Stomach (tissue), 4 donors: ENCODE measurements around the gene TEX36.

Experiments used
- EP300 ChIP-seq: sonication (generic); formaldehyde crosslinking; IDR thresholded peaks from one replicate; pipeline ENCODE4 v1.6.1; 2017; ENCODE audit warnings: antibody characterized with exemption
- POLR2A ChIP-seq, 4 donors: fragments of 450-650 bp; IDR thresholded peaks; one replicate each; pipeline ENCODE4 v1.6.1; 2016; ENCODE audit warnings: antibody characterized with exemption in 4 of 4, control low read depth in 2 of 4, mild to moderate bottlenecking in 1 of 4, moderate library complexity in 1 of 4
- POLR2AphosphoS5 ChIP-seq, 3 donors: sonication (generic); formaldehyde crosslinking; IDR thresholded peaks; one replicate each; pipeline ENCODE4 v1.6.1; 2016; ENCODE audit warnings: antibody characterized with exemption in 3 of 3
- TF ChIP-seq, protein P1 (sequence below), 7 experiments: fragments of 450-650 bp in 4 of 7; fragments of 200-600 bp in 3 of 7; sonication (generic) in 3 of 7; IDR thresholded peaks; one replicate each; pipeline ENCODE4 v1.5.1; 2016 to 2019; ENCODE audit warnings: antibody characterized with exemption in 7 of 7, control low read depth in 2 of 7, mild to moderate bottlenecking in 1 of 7

DNA sequence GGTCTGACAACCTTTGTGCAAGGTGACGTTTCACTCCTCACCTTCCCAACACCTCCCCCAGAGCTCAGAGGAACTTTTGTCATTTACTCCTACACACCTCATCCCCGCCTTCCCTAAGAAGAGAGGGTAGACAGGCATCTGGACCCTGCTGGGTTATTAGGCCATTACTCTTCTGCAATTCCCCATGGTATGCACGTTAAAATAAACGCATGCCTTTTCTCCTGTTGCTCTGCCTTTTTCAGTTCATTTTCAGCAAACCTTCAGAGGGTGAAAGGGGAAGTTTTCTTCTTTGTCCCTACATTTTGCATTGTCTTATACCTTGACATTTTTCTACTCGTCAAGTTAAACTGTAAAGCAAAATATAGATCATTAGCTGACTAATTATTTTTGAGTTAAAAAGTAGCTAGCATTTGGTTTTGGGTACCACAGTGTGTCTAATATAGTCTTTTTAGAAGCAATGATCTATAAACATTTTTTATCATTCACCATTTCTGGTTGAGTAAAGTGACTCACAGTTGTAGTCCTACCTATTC is 26.1 kb upstream of the TEX36 start:
- TF ChIP-seq, protein P1, sequence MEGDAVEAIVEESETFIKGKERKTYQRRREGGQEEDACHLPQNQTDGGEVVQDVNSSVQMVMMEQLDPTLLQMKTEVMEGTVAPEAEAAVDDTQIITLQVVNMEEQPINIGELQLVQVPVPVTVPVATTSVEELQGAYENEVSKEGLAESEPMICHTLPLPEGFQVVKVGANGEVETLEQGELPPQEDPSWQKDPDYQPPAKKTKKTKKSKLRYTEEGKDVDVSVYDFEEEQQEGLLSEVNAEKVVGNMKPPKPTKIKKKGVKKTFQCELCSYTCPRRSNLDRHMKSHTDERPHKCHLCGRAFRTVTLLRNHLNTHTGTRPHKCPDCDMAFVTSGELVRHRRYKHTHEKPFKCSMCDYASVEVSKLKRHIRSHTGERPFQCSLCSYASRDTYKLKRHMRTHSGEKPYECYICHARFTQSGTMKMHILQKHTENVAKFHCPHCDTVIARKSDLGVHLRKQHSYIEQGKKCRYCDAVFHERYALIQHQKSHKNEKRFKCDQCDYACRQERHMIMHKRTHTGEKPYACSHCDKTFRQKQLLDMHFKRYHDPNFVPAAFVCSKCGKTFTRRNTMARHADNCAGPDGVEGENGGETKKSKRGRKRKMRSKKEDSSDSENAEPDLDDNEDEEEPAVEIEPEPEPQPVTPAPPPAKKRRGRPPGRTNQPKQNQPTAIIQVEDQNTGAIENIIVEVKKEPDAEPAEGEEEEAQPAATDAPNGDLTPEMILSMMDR (IDR thresholded peaks at IDR 0.05) = no peak
- no peak for TF ChIP-seq POLR2A (IDR thresholded peaks at IDR 0.05)
- TF ChIP-seq EP300 = no peak
- TF ChIP-seq POLR2AphosphoS5 (IDR thresholded peaks at IDR 0.05) = no peak
